Measurements from ENCODE around the gene UPP1. TPM values are rescaled to one million over a fixed set of nuclear protein-coding genes. Genes with fewer than 3 reads are reported as not detected.

Gene UPP1
- total and polyA plus RNA-seq, 10 donors: 22.2 to 80.0 (median 54.5) TPM

DNA sequence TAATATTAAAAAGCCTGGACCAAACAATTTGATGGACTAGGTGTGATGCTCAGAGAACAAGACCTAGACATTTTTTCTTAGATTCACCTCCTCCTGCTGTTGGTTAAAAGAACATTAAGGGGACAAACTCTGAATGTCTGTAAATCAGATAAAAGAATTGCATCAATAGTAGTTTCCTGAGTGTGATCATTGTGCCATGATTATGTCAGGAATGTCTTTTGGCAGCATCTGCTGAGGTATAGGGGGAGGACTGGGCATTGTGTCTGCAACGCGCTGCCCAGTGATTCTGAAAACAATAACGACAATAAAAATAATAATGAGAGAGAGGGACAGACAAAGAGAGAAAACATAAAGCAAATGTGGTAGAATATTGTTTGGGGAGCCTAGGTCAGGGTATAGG, 46.8 kb upstream of the UPP1 start:
- no peak for DNase-seq
- 80 to 88% (median 88%) methylated on average over 3 of the region's 3 CpGs for WGBS, 5 donors
- TF ChIP-seq, protein P1, sequence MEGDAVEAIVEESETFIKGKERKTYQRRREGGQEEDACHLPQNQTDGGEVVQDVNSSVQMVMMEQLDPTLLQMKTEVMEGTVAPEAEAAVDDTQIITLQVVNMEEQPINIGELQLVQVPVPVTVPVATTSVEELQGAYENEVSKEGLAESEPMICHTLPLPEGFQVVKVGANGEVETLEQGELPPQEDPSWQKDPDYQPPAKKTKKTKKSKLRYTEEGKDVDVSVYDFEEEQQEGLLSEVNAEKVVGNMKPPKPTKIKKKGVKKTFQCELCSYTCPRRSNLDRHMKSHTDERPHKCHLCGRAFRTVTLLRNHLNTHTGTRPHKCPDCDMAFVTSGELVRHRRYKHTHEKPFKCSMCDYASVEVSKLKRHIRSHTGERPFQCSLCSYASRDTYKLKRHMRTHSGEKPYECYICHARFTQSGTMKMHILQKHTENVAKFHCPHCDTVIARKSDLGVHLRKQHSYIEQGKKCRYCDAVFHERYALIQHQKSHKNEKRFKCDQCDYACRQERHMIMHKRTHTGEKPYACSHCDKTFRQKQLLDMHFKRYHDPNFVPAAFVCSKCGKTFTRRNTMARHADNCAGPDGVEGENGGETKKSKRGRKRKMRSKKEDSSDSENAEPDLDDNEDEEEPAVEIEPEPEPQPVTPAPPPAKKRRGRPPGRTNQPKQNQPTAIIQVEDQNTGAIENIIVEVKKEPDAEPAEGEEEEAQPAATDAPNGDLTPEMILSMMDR (IDR thresholded peaks at IDR 0.05 in 8 of 11, conservative IDR thresholded peaks at IDR 0.05 in 3 of 11): no peak
- no peak for TF ChIP-seq POLR2AphosphoS5 (IDR thresholded peaks at IDR 0.05)
- TF ChIP-seq POLR2A (IDR thresholded peaks at IDR 0.05): no peak
- H3K9me3 ChIP-seq: no peaks in the 10 kb centered on the region
- intact Hi-C loops (cut with DNase I; ENCODE audit: low total_unique reads): no loop called here
- no peak overlapping the region for H3K27ac ChIP-seq
- no peaks in the 10 kb centered on the region for H3K36me3 ChIP-seq
- peaks cover 0 to 7% (median 0%) of the 10 kb centered on the region in 6 donors for H3K4me1 ChIP-seq
- H3K27me3 ChIP-seq (replicated peaks in 1 of 7): peaks cover 0 to 3% (median 0%) of the 10 kb centered on the region in 7 donors
- H3K4me3 ChIP-seq: no peak overlapping the region

DNA sequence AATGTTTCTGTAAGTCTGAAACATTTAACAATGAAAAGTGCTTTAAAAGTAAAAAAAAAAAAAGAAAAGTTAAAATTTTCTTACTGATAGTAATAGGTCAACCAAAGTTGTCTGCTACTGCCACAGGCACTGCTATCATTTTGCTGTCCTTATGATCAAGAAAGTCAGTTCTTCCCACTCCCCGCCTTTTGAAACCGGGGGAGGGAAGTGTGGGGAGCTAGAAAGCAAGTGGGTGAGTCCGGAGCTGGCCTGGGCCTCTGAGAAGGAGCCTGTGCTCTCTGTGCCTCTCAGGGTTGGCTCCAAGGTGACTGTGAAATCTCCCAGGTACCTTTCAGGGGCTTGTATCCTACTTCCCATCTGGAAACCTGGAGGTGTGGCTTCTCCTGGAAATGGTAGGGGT, 46.4 kb upstream of the UPP1 start:
- no peaks in the 10 kb centered on the region for H3K9me3 ChIP-seq
- 53 to 76% (median 64%) methylated on average over 3 of the region's 3 CpGs for WGBS, 5 donors
- TF ChIP-seq POLR2AphosphoS5 (IDR thresholded peaks at IDR 0.05): no peak
- TF ChIP-seq, protein P1 (IDR thresholded peaks at IDR 0.05 in 8 of 11, conservative IDR thresholded peaks at IDR 0.05 in 3 of 11): no peak
- TF ChIP-seq POLR2A (IDR thresholded peaks at IDR 0.05): no peak
- no peaks in the 10 kb centered on the region for H3K27me3 ChIP-seq (replicated peaks in 1 of 7)
- H3K4me3 ChIP-seq: no peak overlapping the region
- H3K4me1 ChIP-seq: peaks cover 0 to 7% (median 0%) of the 10 kb centered on the region in 6 donors
- H3K27ac ChIP-seq: no peak overlapping the region
- intact Hi-C loops (cut with DNase I; ENCODE audit: low total_unique reads): no loop called here
- no peak for DNase-seq
- H3K36me3 ChIP-seq: no peaks in the 10 kb centered on the region

DNA sequence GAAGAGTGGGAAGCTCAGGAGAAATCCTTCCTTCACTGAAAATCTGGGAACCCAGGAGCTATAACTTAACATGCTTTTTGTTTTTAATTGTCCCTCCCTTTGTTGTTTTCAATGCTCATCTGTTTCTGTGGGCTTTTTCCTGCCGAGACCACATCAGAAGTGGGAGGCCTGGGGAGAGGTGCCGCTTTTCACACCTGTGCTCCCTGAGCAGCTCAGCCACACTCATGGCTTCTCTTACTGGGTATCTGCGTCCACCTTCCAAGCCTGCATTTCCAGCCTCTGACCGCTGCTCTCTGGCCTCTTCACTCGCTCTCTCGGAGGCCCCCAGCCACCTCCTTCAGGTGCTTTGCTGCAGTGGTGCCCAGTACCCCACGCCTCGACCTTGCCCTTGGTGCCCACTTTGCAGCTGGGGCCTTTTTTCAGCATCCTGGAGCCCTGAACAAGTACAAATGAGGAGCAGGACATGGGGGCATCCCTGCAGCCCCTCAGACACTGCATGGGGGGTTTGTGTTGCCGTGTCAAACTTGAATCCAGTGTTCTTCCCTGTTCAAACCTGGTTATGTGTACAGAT, 43.8 kb upstream of the UPP1 start:
- H3K4me1 ChIP-seq: peaks cover 0 to 7% (median 0%) of the 10 kb centered on the region in 6 donors
- no peaks in the 10 kb centered on the region for H3K36me3 ChIP-seq
- no peak overlapping the region for H3K27ac ChIP-seq
- no peaks in the 10 kb centered on the region for H3K9me3 ChIP-seq
- no peak for DNase-seq
- intact Hi-C loops (cut with DNase I; ENCODE audit: low total_unique reads): no loop called here
- no peak overlapping the region for H3K4me3 ChIP-seq
- WGBS, 5 donors: 64 to 76% (median 67%) methylated on average over 9 of the region's 9 CpGs
- TF ChIP-seq POLR2AphosphoS5 (IDR thresholded peaks at IDR 0.05): no peak
- TF ChIP-seq POLR2A (IDR thresholded peaks at IDR 0.05): no peak
- TF ChIP-seq, protein P1 (IDR thresholded peaks at IDR 0.05 in 8 of 11, conservative IDR thresholded peaks at IDR 0.05 in 3 of 11): no peak
- H3K27me3 ChIP-seq (replicated peaks in 1 of 7): no peaks in the 10 kb centered on the region

DNA sequence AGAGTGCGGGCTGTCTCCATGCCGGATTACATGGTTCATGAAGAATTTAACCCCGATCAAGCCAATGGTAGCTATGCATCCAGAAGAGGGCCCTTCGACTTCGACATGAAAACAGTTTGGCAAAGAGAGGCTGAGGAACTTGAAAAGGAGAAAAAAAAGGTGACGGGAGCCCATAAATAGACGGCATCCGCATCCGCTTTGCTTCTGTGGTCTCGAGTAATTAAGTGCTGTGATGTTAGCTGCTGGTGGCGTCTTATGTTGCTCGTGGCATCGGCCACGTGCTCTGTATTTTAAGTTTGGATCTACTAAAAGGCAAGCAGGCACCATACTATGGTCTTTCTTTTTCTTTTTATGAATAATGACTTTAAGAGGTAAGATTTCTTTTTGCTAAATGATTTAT, 42.6 kb upstream of the UPP1 start:
- Histone ChIP-seq H3K4me3 (no peak overlapping the region), H3K36me3 (no peaks in the 10 kb centered on the region), H3K27me3 (replicated peaks in 1 of 7) (no peaks in the 10 kb centered on the region), H3K27ac (no peak overlapping the region), H3K9me3 (no peaks in the 10 kb centered on the region), H3K4me1 (peaks cover 0 to 7% (median 0%) of the 10 kb centered on the region in 6 donors)
- intact Hi-C loops (cut with DNase I; ENCODE audit: low total_unique reads): no loop called here
- 60 to 69% (median 65%) methylated on average over 14 of the region's 14 CpGs for WGBS, 5 donors
- TF ChIP-seq POLR2A (IDR thresholded peaks at IDR 0.05) (no peak), POLR2AphosphoS5 (IDR thresholded peaks at IDR 0.05) (no peak)
- TF ChIP-seq, protein P1 (IDR thresholded peaks at IDR 0.05 in 8 of 11, conservative IDR thresholded peaks at IDR 0.05 in 3 of 11): no peak
- DNase-seq: no peak
